Chondrocyte (in vitro differentiated cells): ENCODE measurements around the gene GLI2. TPM values are rescaled to one million over a fixed set of nuclear protein-coding genes. Genes with fewer than 3 reads are reported as not detected.
A peak's percentile ranks its signal among the peaks of the same experiment; 100 is the strongest.

ENCODE experiments used
- DNase-seq: peaks from one replicate; pipeline ENCODE4 v3.0.0; 2021; ENCODE audit warnings: mixed read lengths, low spot score
- H3K27ac Mint-ChIP-seq: one replicate; pipeline ENCODE4 v1.8.0; 2021; ENCODE audit warnings: mild to moderate bottlenecking, moderate library complexity, mixed read lengths; ENCODE audit not compliant: unreplicated experiment
- H3K27me3 Mint-ChIP-seq: 2 replicates; pipeline ENCODE4 v1.8.0; 2021; ENCODE audit warnings: low read depth, mixed read lengths
- H3K36me3 Mint-ChIP-seq: 2 replicates; pipeline ENCODE4 v1.8.0; 2021; ENCODE audit warnings: low read depth, mixed read lengths
- H3K4me1 Mint-ChIP-seq: 2 replicates; pipeline ENCODE4 v1.8.0; 2021; ENCODE audit warnings: low read depth, mild to moderate bottlenecking, mixed read lengths
- H3K4me3 Mint-ChIP-seq: one replicate; pipeline ENCODE4 v1.8.0; 2021; ENCODE audit warnings: mild to moderate bottlenecking, moderate library complexity, mixed read lengths; ENCODE audit not compliant: unreplicated experiment
- H3K9me3 Mint-ChIP-seq: 2 replicates; pipeline ENCODE4 v1.8.0; 2021; ENCODE audit warnings: low read depth, mixed read lengths
- CTCF ChIP-seq: fragments of 200-600 bp; sonication (generic); IDR thresholded peaks from 2 replicates; pipeline ENCODE4 v1.5.0; 2021; ENCODE audit warnings: antibody characterized with exemption, mild to moderate bottlenecking, moderate library complexity
- total RNA-seq: library from RNA; stranded (reverse); gene quantifications from 3 replicates; pipeline ENCODE4 v1.2.1, GENCODE V29; 2021

The GLI2 gene
- total RNA-seq, 1 donor from 2014 or later: 36.0 TPM

DNA sequence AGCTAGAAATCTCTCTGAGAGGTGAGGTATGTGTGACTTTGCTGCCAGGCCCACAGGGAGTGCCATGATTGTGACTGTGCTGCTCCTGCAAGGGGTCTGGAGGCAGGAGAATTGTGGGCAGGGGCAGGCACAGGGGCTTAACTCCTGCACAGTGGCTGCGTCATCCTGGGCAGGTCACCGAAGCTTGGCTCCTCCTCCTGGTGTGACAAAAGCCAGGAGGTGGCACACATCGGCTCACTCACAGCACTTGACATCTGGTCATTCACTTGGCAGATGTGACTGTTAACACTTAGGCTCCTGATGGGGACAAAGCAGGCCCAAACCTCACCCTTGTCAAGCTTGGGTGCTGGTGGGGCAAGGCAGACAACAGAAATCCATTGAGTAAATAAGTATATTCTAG, 36.4 kb upstream of the GLI2 start:
- no peak overlapping the region for H3K27ac Mint-ChIP-seq
- peaks cover 31% of the 10 kb centered on the region for H3K4me1 Mint-ChIP-seq
- no peaks in the 10 kb centered on the region for H3K36me3 Mint-ChIP-seq
- no peak for TF ChIP-seq CTCF
- peaks cover 7% of the 10 kb centered on the region for H3K27me3 Mint-ChIP-seq
- no peak overlapping the region for H3K4me3 Mint-ChIP-seq
- no peaks in the 10 kb centered on the region for H3K9me3 Mint-ChIP-seq
- no peak for DNase-seq

GRCh38 chr2:120700659-120701058, 35.0 kb upstream of the GLI2 start:
- no peaks in the 10 kb centered on the region for H3K36me3 Mint-ChIP-seq
- no peak for TF ChIP-seq CTCF
- H3K27ac Mint-ChIP-seq: no peak overlapping the region
- peaks cover 27% of the 10 kb centered on the region for H3K4me1 Mint-ChIP-seq
- DNase-seq: no peak
- no peaks in the 10 kb centered on the region for H3K9me3 Mint-ChIP-seq
- no peaks in the 10 kb centered on the region for H3K27me3 Mint-ChIP-seq
- H3K4me3 Mint-ChIP-seq: no peak overlapping the region

GRCh38 chr2:120701096-120701495, 34.6 kb upstream of the GLI2 start:
- no peak overlapping the region for H3K27ac Mint-ChIP-seq

GRCh38 chr2:120701499-120701898, 34.2 kb upstream of the GLI2 start:
- no peak overlapping the region for H3K27ac Mint-ChIP-seq
- DNase-seq: no peak
- H3K27me3 Mint-ChIP-seq: no peaks in the 10 kb centered on the region
- no peak for TF ChIP-seq CTCF
- no peaks in the 10 kb centered on the region for H3K36me3 Mint-ChIP-seq
- H3K4me3 Mint-ChIP-seq: no peak overlapping the region
- H3K4me1 Mint-ChIP-seq: peaks cover 26% of the 10 kb centered on the region
- no peaks in the 10 kb centered on the region for H3K9me3 Mint-ChIP-seq

More at GRCh38 chr2:120701096-120701495, 34.6 kb upstream of the GLI2 start:
- Mint-ChIP-seq H3K27me3 (no peaks in the 10 kb centered on the region), H3K36me3 (no peaks in the 10 kb centered on the region), H3K4me1 (peaks cover 26% of the 10 kb centered on the region), H3K4me3 (no peak overlapping the region), H3K9me3 (no peaks in the 10 kb centered on the region)
- DNase-seq: no peak
- TF ChIP-seq CTCF: no peak

DNA sequence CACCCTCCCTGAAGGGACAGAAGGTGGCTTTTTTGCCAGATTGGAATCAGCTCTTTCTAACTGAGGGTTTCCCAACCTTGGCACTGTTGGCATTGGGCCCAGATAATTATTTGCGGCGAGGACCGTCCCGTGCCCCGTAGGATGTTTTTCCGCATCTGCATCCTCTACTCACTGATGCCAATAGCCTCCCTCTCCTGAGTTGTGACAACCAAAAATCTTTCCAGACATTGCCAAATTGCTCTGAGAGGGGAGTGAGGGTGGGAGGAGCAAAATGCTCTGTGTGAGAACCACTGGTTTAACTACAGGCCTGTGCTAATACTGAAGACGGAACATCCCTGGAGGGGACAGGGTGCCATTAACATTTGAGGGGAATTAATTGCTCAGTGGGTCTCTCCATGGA, 33.6 kb upstream of the GLI2 start:
- Mint-ChIP-seq H3K4me3 (no peak overlapping the region), H3K4me1 (peaks cover 26% of the 10 kb centered on the region), H3K9me3 (no peaks in the 10 kb centered on the region), H3K27me3 (no peaks in the 10 kb centered on the region), H3K36me3 (no peaks in the 10 kb centered on the region), H3K27ac (peak overlapping the region; percentile 61)
- no peak for TF ChIP-seq CTCF
- DNase-seq: no peak
